IMR-90 (cell line): ENCODE results near the gene LLGL2. TPM values are rescaled to one million over a fixed set of nuclear protein-coding genes. Genes with fewer than 3 reads are reported as not detected.

Source experiments
- ATAC-seq: fragments of 200-7000 bp; cut with Tn5 transposase; 2 replicates; pipeline ENCODE4 v1.9.1; 2020; ENCODE audit warnings: low read depth, mild to moderate bottlenecking, moderate library complexity
- BruUV-seq: library from RNA; stranded (reverse); fragments of 400-500 nt; replicated peaks from 2 replicates; lab custom pipeline; 2021; lab: Mats Ljungman, UMichigan
- CTCF ChIA-PET: fragments of 300-600 bp; formaldehyde crosslinking; extraction: SDS; loops from one replicate; lab custom pipeline; 2021; ENCODE audit warnings: antibody characterized with exemption; lab: Yijun Ruan, JAX
- POLR2A ChIA-PET: fragments of 300-600 bp; sonication (Branson Sonifier 250); formaldehyde crosslinking; loops from one replicate; lab custom pipeline; 2022; ENCODE audit warnings: antibody characterized with exemption; ENCODE audit not compliant: unreplicated experiment; lab: Charles Lee
- DNase-seq: peaks from one replicate; pipeline ENCODE4 v3.0.0; 2013
- H2AFZ ChIP-seq: replicated peaks from 2 replicates; pipeline ENCODE3; 2013; ENCODE audit warnings: low read length, mild to moderate bottlenecking; ENCODE audit not compliant: poor library complexity
- H2AK5ac ChIP-seq: 2 replicates; pipeline ENCODE4 v1.6.1; 2013; ENCODE audit warnings: low read depth, low read length, inconsistent platforms
- H2AK9ac ChIP-seq: replicated peaks from 2 replicates; pipeline ENCODE3; 2013; ENCODE audit warnings: mild to moderate bottlenecking, low read depth, low read length, moderate library complexity; ENCODE audit not compliant: poor library complexity
- H2BK120ac ChIP-seq: 2 replicates; pipeline ENCODE4 v1.6.1; 2013; ENCODE audit warnings: low read depth, low read length, inconsistent platforms
- H2BK15ac ChIP-seq: 3 replicates; pipeline ENCODE4 v1.6.1; 2013; ENCODE audit warnings: low read depth, low read length, inconsistent platforms
- H2BK20ac ChIP-seq: 2 replicates; pipeline ENCODE4 v1.6.1; 2013; ENCODE audit warnings: low read depth, mild to moderate bottlenecking, inconsistent platforms, low read length, moderate library complexity
- H2BK5ac ChIP-seq: 2 replicates; pipeline ENCODE4 v1.6.1; 2013; ENCODE audit warnings: mild to moderate bottlenecking, low read depth, low read length, inconsistent platforms; ENCODE audit not compliant: poor library complexity, severe bottlenecking
- H3K14ac ChIP-seq: replicated peaks from 2 replicates; pipeline ENCODE4 v1.6.1; 2013; ENCODE audit warnings: low read depth, low read length, inconsistent platforms
- H3K18ac ChIP-seq: 2 replicates; pipeline ENCODE4 v1.6.1; 2013; ENCODE audit warnings: low read depth, low read length, control low read depth
- H3K23ac ChIP-seq: 2 replicates; pipeline ENCODE4 v1.6.1; 2013; ENCODE audit warnings: low read depth, low read length, inconsistent platforms
- H3K27ac ChIP-seq: 2 replicates; pipeline ENCODE4 v1.5.1; 2013; ENCODE audit warnings: mild to moderate bottlenecking, control low read depth, low read length; ENCODE audit not compliant: insufficient read depth
- H3K27me3 ChIP-seq: 2 replicates; pipeline ENCODE4 v1.6.1; 2013; ENCODE audit warnings: low read length; ENCODE audit not compliant: control insufficient read depth, insufficient read depth
- H3K36me3 ChIP-seq: 2 replicates; pipeline ENCODE4 v1.6.1; 2013; ENCODE audit warnings: low read length, mixed read lengths; ENCODE audit not compliant: control insufficient read depth, insufficient read depth
- H3K4ac ChIP-seq: 2 replicates; pipeline ENCODE4 v1.6.1; 2013; ENCODE audit warnings: low read depth, low read length, inconsistent platforms
- H3K4me1 ChIP-seq: 2 replicates; pipeline ENCODE4 v1.6.1; 2013; ENCODE audit warnings: low read length, mixed read lengths; ENCODE audit not compliant: control insufficient read depth, insufficient read depth
- H3K4me2 ChIP-seq: 2 replicates; pipeline ENCODE4 v1.6.1; 2013; ENCODE audit warnings: low read depth, mild to moderate bottlenecking, control low read depth, low read length, moderate library complexity
- H3K4me3 ChIP-seq: 2 replicates; pipeline ENCODE4 v1.5.1; 2013; ENCODE audit warnings: low read depth, mild to moderate bottlenecking, control low read depth, low read length, moderate library complexity; ENCODE audit not compliant: insufficient read depth
- H3K56ac ChIP-seq: 2 replicates; pipeline ENCODE4 v1.6.1; 2013; ENCODE audit warnings: low read length, inconsistent platforms; ENCODE audit not compliant: insufficient read depth; ENCODE audit errors: extremely low read depth
- H3K79me1 ChIP-seq, 2 experiments: 2 replicates each; pipeline ENCODE4 v1.6.1; 2013; ENCODE audit warnings: low read length in 2 of 2, inconsistent platforms in 1 of 2, low read depth in 1 of 2
- H3K9ac ChIP-seq: 2 replicates; pipeline ENCODE4 v1.6.1; 2013; ENCODE audit warnings: low read depth, low read length, control low read depth
- H3K9me1 ChIP-seq: 2 replicates; pipeline ENCODE4 v1.6.1; 2013; ENCODE audit warnings: low read length, inconsistent platforms; ENCODE audit not compliant: insufficient read depth
- H3K9me3 ChIP-seq: 2 replicates; pipeline ENCODE4 v1.6.1; 2013; ENCODE audit warnings: low read length; ENCODE audit not compliant: control insufficient read depth, insufficient read depth
- H4K20me1 ChIP-seq: 2 replicates; pipeline ENCODE4 v1.6.1; 2013; ENCODE audit warnings: low read length, inconsistent platforms; ENCODE audit not compliant: insufficient read depth
- H4K5ac ChIP-seq: 2 replicates; pipeline ENCODE4 v1.6.1; 2013; ENCODE audit warnings: mild to moderate bottlenecking, low read depth, low read length, control low read depth
- H4K8ac ChIP-seq, 2 experiments: 2 replicates each; pipeline ENCODE4 v1.6.1; 2013; ENCODE audit warnings: low read depth in 2 of 2, low read length in 2 of 2, control low read depth in 1 of 2, inconsistent platforms in 1 of 2
- H4K91ac ChIP-seq: 2 replicates; pipeline ENCODE4 v1.6.1; 2013; ENCODE audit warnings: low read depth, low read length, inconsistent platforms; ENCODE audit not compliant: insufficient read depth
- CEBPB ChIP-seq: IDR thresholded peaks from 2 replicates; pipeline ENCODE4 v1.6.1; 2012; ENCODE audit warnings: low read depth, low read length, improper control_type of control experiment
- ELK1 ChIP-seq: fragments of 150-350 bp; IDR thresholded peaks from 2 replicates; pipeline ENCODE4 v1.6.1; 2016; ENCODE audit warnings: low read depth, mild to moderate bottlenecking, low read length, moderate library complexity, borderline replicate concordance
- WGBS, 2 experiments: methylation state at CpG; one replicate each; pipeline versions ENCODE4 v1.1.5 to v1.1.7; 2013; ENCODE audit warnings: missing lambda C conversion rate in 2 of 2; ENCODE audit not compliant: insufficient read length in 1 of 2; ENCODE audit errors: extremely low coverage in 2 of 2; 5-methylcytosine and 5-hydroxymethylcytosine counted together
- dilution Hi-C: fragments of 300-500 bp; cut with HindIII; formaldehyde crosslinking; loops from one replicate; pipeline ENCODE4 v1.14.3; 2018; ENCODE audit warnings: low sequenced_read_pairs; ENCODE audit not compliant: unreplicated experiment
- in situ Hi-C: fragments of 300-500 bp; cut with MboI; formaldehyde crosslinking; loops from 3 replicates; pipeline ENCODE4 v1.14.3; 2019; ENCODE audit warnings: low sequenced_read_pairs, inconsistent platforms, mixed read lengths
- intact Hi-C: fragments of 100-400 bp; cut with micrococcal nuclease; formaldehyde crosslinking; loops from 2 replicates; pipeline ENCODE4 v1.10.0; 2022
- polyA plus RNA-seq, 3 experiments: library from polyadenylated mRNA; depleted of rRNA; stranded (reverse); fragments of >200 nt; gene quantifications; 2 replicates each; pipeline ENCODE4 v1.2.3, GENCODE V29; 2012; ENCODE audit warnings: low replicate concordance in 1 of 3
- total RNA-seq: library from RNA; depleted of rRNA; stranded (reverse); fragments of >200 nt; gene quantifications from 2 replicates; pipeline ENCODE4 v1.2.3, GENCODE V29; 2012

LLGL2 gene
- total and polyA plus RNA-seq, 2 of the 4 experiments (the other 2 are of a cell fraction) = 0.54 to 0.72 TPM

- ATAC-seq (no peak), DNase-seq (no peak)
- H3K18ac ChIP-seq = no peak overlapping the region
- CTCF ChIA-PET = interaction anchor here (0.6 to 1.1 kb wide), 3 partner anchors 17 to 169 kb away, joined by 3 to 6 read pairs (median 3); no protein-coding TSS in a partner anchor
- no peak overlapping the region for H2BK5ac ChIP-seq
- in situ Hi-C loops (no loop called here), dilution Hi-C loops (no loop called here), intact Hi-C loops (no loop called here)
- H2AK9ac ChIP-seq = no peak overlapping the region
- no peak overlapping the region for H2AFZ ChIP-seq
- no peak overlapping the region for H2BK20ac ChIP-seq
- H2AK5ac ChIP-seq = no peak overlapping the region
- H3K4ac ChIP-seq = no peak overlapping the region
- no peak overlapping the region for H3K56ac ChIP-seq
- peaks cover 26% of the 10 kb centered on the region for H3K27me3 ChIP-seq
- no peak overlapping the region for H3K27ac ChIP-seq
- H3K9me3 ChIP-seq = peaks cover 4% of the 10 kb centered on the region; the same call in 1 of the 2 replicates
- no peak overlapping the region for H3K14ac ChIP-seq
- H3K79me1 ChIP-seq = no peaks in the 10 kb centered on the region
- H4K5ac ChIP-seq = no peak overlapping the region
- H3K9me1 ChIP-seq = no peaks in the 10 kb centered on the region
- H3K4me2 ChIP-seq = no peak overlapping the region
- POLR2A ChIA-PET = interaction anchor here (0.7 kb wide), 1 partner anchor 67 kb away, joined by 3 read pairs; no protein-coding TSS in a partner anchor
- H3K4me3 ChIP-seq = no peak overlapping the region
- H2BK15ac ChIP-seq = no peak overlapping the region
- 83% methylated on average over 6 of the region's 7 CpGs; no CpG with 5 or more reads in 1 of the 2 experiments for WGBS, 2 experiments
- H3K9ac ChIP-seq = no peak overlapping the region
- no peaks in the 10 kb centered on the region for H3K4me1 ChIP-seq
- no peaks in the 10 kb centered on the region for H3K36me3 ChIP-seq
- BruUV-seq = no TSS peak
- H3K23ac ChIP-seq = no peak overlapping the region
- H2BK120ac ChIP-seq = no peak overlapping the region
- TF ChIP-seq CEBPB = no peak
- TF ChIP-seq ELK1 = no peak
- no peak overlapping the region for H4K91ac ChIP-seq
- H4K20me1 ChIP-seq = no peaks in the 10 kb centered on the region; the same call in 1 of the 2 replicates
- no peak overlapping the region for H4K8ac ChIP-seq
Measured at GRCh38 chr17:75584849-75585175, 59.3 kb downstream of the LLGL2 start.
